GM21786 (cell line): ENCODE data around the gene ADGRV1.

Experiments
- ATAC-seq: cut with Tn5 transposase; IDR thresholded peaks from one replicate; pipeline ENCODE4 v1.9.1; 2021; ENCODE audit not compliant: unreplicated experiment

ADGRV1 gene

DNA sequence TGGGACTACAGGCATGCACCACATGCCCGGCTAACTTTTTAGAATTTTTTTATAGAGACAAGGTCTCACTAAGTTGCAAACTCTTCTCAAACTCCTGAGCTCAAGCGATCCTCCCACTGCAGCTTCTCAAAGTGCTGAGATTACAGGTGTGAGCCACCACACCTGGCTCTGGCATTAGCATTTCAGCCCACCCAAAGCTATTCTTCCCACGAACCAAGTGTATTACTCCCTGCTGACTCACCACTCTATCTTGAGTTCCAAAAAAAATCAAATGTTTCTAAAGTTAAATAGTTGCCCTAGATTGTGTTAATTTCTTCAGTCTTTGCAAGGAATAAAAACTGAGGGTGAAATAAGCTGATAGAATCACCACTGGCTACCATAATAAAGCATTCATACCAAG lies 619.0 kb downstream of the ADGRV1 start:
- no peak for ATAC-seq

DNA sequence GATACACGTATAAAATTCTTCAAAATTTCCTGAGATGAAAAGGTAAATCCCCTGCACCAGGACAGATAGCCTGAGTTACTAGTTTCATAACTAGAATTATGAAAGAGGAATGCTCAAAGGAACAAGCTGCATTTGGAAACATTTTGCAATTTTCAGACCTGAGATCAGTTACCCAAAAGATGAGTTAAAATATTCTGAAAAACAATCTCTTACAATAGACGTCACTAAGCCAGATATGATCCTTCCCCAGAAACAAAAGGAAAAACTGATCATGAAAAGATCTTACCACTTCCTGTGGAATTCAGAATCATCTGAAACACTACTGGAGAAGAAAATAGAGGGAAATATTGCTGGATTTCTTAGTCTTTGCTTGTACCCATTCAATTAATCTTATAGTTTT lies 619.9 kb downstream of the ADGRV1 start:
- ATAC-seq: no peak

DNA sequence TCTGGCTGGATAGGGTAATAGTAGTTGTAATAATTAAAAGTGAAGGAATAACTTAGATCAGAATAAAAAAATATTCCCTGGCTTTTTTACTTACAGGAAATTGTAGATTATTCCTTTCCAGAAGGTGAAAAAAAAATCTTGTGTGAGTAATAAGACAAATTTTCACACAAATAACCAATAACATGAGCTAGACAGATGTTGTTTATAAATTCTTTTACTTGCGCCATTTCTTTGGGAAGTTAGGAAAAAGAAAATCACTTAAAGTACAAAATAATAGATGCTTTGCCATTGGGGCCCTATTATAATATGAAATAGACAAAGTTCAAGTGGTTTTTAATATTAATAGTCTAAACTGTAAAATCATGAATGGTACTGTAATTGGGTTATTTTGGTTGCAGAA lies 620.4 kb downstream of the ADGRV1 start:
- no peak for ATAC-seq

DNA sequence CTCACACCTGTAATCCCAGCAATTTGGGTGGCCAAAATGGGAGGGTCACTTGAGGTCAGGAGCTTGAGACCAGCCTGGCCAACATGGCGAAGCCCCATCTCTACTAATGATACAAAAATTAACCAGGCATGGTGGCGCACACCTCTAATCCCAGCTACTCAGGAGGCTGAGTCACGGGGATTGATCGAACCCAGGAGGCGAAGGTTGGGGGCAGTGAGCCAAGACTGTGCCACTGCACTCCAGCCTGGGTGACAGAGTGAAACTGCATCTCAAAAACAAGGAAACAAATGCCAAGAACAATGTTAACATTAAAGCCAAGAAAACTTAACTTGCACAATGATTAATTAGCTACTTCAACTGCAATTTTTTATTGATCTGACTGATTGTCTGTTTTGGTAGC lies 621.9 kb downstream of the ADGRV1 start:
- no peak for ATAC-seq

DNA sequence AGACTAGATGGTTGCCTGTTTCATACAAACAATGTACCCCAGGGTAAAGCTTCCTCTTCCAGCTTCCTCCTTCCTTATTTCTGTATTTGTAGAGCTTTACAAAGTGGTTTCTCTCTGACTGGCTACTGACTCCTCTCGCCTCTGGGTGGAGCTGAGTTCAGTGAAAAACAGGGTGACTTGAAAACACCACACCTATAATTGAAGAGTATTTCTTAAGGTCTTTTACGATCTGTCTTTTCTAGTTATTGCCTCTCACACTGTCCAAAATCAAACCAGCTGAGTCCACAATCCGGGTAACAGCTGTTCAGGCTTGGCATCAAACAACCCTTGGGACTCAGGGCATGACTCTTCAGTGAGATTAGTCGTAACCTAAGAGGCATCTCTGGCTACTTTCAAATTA lies 624.2 kb downstream of the ADGRV1 start:
- peak; percentile 76 for ATAC-seq

DNA sequence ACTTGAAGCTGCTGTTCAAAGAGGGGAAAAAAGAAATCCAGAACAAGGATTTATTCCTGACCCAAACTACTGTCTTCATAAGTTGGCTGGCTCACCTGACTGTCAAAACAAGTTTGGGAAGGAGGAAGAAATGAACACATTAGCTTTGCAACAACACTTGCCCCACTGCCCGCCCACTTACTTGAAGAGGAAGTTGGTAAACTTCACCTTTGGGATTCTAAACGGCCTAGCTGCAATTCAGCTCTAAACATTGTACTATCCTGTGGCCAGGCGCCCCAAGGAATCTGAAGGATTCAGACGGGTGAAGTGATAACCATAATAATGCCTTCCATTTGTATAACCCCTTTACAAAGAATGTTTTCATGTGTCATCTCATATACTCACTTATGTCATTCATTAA lies 625.1 kb downstream of the ADGRV1 start:
- no peak for ATAC-seq

DNA sequence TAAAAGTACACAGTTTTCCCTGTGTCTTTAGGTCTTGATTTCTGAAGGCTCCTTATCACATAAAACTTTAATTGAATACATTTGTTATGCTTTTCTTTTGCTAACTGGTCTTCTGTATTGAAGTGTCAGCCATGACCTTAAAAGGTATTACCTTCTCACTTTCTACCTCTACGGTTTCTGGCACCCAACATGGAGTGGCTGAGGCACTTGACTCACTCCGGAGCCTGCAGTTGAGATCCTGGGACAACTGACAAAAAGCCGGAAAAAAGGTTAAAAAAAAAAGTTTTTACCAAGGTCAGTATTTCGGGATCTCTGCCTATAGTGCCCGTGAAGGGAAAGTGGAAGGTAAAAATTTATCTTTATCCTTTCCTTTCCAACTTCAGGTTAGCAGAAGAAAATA lies 627.5 kb downstream of the ADGRV1 start:
- no peak for ATAC-seq

DNA sequence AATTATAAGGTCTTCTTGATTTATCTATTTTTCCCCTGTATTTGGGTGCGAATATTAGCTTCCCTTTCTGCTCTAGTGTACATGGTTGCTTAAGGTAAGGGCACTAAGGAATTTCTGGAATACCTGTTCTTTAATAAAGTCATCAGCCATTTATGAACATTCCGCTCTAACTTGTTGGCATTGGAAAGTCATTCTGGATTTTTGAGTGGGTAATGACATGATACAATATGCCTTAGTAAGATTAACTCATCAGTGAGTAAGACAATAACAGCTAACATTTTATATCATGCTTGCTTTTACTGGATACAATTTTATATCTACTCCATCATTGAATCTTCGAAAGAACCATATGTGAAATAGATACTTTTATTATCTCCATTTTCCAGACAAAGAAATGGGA lies 628.4 kb downstream of the ADGRV1 start:
- no peak for ATAC-seq

DNA sequence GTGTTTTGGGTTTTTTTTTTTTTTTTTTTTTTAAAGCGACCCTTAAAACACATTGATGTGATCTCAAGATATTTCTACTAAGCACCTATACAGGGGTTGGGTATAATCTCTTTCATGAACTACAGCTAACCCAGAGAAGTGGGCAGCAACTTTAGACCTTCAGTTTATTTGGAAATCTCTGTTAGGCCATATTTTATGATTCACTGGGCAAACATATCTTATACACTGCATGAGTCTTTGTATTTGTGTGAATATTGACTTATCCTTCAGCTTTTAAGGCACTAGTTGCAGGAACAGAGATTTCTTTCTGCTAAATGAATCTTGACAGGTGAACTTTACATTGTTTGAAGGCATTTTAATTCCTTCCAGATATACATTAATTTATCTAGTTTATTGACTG lies 630.2 kb downstream of the ADGRV1 start:
- ATAC-seq: no peak

DNA sequence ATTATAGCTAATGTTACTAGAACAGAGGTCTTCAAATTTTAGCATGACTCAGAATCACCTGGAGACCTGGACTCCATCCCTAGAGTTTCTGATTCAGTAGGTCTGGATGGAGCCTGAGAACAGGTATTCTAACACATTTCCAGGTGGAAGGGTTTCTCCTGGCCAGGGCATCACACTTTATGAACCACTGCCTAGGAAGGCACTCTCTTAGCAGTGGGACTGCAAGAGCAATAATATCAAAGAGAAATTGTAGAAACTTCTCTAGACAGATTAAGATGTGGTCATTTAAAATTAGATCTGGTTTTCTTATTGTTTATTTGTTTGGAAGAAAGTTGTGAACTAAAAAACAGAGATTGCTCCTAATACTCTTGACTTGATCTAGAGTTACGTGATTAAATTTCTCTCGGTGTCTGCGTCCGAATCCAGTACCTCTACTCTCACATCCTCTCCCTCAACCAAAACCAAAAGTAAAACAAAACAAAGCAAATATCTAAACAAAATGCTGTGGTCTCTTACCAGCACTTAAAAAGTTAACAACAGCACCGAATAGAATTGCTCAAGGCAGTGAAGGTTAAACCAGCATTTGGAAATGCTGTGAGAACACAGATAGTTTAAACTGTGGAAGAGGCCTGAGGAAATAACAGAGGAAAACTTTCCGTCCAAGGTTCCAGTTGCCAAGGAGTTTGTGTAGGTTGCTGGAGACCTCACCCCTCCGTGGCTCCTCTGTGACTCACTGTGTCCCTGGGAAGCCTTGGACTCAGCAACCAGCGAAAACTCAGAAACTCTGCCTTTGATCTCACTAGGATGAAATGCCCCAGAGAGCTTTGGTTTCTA lies 631.1 kb downstream of the ADGRV1 start:
- peak; percentile 79 for ATAC-seq

DNA sequence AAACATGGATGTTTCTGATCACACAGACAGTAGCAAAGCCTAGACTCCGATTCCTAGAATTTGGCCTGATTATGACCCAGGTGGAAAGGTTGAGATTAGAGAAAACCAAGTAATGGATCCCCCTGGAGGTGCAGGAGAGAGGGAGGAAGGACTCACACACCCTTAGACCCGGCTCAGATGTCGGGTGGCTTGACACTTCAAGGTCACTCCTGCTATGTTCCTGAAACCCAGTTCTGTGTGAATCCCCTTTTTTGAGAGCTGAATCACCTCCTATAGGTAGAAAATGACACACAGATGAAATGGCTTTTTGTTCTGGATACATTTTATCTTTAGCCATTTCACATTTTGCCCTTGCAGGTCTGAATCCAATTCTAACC lies 631.7 kb downstream of the ADGRV1 start:
- no peak for ATAC-seq

DNA sequence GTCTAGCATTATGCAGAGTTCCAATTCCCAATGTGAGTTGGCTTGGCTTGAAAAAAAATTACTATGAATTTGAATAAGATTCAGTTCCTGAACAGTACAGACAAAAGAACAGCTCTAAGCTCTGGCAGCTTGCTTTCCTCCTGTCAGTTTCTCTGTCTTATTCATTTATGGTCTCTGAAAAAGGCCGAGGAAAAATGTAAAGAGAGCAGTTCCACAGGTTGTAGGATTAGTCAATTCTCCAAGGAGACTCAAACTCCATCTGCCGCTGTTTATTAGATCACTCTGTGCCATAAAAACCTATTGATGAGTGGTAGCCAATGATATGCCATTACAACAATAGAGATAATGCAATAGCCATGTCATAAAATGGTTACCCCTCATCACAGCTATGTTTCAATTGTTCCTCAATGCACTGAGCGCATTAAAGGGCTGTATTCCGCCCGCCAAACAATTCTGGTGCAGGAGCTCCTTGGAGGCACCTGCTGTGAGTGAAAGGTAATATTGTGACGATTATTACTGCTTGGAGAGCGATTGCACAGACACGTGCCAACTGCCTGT lies 636.3 kb downstream of the ADGRV1 start:
- no peak for ATAC-seq

DNA sequence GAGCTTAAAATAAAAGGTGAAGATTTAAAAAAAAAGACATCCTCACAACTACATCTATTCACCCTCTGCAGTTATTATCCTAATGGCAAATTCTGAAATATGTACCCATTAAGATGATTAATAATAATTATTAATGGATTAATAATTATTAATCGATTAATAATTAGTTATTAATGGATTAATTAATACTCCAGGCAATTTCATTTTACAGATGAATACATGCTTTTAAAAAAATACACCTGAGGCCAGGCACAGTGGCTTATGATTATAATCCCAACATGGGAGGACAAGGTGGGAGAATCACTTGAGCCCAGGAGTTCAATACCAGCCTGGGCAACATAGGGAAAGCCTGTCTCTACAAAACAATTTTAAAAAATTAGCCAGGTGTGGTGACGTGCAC lies 642.1 kb downstream of the ADGRV1 start:
- ATAC-seq: no peak

DNA sequence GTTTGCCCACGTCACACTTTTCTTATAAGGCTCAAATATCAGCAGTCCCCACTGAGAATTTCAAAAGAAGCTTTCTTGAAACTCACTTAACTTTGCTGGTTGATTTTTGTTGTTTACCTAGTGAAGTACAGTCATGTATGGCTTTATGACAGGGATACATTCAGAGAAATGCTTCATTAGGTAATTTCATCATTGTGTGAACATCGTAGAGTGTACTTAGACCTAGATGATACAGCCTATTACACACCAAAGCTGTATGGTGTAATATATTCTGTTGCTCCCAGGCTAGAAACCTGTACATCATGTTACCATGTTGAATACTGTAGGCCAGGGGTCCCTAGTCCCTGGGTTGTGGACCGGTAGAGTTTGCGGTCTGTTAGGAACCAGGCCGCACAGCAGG lies 647.5 kb downstream of the ADGRV1 start:
- no peak for ATAC-seq

DNA sequence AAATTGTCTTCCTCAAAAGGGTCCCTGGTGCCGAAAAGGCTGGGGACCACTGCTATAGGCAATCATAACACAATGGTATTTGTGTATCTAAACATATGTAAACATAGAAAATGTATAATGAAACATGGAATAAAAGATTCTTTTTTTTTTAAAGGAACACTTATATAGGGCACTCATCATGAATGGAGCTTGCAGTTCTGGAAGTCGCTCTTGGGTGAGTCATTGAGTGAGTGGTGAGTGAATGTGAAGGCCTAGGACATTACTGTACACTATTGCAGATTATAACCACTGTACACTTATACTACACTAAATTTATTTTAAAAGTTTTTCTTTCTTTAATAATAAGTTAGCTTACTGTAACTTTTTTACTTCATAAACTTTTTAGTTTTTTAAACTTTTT lies 648.1 kb downstream of the ADGRV1 start:
- no peak for ATAC-seq

DNA sequence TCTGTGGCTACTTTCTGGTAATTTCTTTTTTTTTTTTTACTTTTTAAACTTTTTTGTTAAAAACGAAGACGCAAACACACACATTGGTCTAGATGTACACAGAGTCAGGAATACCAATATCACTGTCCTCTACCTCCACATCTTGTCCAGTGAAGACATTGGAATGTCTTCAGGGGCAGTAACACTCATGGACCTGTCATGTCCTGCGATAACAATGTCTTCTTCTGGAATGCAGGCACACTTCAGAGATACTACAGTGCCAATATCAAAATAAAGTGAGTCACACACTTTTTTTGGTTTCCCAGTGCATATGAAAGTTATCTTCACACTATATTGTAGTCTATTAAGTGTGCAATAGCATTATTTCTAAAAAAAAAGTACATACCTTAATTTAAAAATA lies 648.7 kb downstream of the ADGRV1 start:
- ATAC-seq: no peak

DNA sequence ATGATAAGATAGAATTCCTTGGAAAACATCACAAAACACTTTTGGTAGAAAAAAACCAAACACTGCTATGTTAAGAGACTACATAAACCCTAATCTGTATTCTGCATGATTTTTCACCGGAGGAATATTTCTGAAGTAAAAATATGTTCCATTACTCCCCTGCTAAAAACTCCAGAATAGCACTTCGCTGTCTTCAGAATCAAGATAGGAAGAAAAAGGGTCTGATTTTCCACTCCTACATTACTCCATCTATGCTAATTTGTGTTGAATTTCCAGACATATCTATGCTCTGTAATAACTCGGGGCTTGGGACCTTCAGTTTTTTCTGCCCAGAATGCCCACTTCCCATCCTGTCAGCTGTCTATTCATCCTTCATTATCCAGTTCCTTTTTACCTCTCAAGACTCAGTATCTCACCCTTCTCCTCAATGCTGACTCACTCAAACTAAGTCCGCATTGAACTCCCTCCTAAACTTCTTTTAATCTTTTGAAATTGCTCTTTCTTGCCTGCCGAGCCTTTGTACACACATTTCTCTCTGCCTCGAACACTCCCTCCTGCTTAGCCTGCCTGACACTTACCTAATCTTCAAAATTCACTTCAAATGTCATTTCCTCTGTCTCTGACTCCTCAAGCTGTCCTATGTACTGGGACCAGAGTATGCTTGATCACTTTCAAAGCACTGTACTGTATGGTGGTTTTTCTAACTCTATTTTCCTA lies 653.6 kb downstream of the ADGRV1 start:
- no peak for ATAC-seq

DNA sequence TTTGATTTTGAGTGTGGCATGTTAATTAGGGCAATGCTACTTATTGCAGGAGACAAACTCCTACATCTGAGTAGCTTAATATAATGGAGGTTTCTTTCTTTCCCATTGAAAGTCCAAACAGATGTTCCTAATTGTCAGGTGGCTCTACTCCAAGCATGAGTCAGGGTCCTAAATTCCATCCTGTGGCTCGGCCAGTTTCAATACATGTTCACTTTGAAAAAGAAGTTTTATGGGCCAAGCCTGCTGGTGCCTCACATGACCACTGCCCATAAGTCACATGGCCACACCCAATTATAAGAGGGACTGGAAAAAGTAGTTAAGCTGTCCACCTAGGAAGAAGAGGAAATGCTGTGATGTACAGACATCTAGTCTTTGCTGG lies 654.1 kb downstream of the ADGRV1 start:
- no peak for ATAC-seq
